B cell (primary cell): Measurements from ENCODE around the gene TSPAN10. TPM values are rescaled to one million over a fixed set of nuclear protein-coding genes. Genes with fewer than 3 reads are reported as not detected.

Experiments
- ATAC-seq: fragments of 200-7000 bp; cut with Tn5 transposase; one replicate; pipeline ENCODE4 v1.10.0; 2021; ENCODE audit warnings: low read depth, mild to moderate bottlenecking, moderate number of reproducible peaks, moderate library complexity
- CTCF ChIA-PET: fragments of 350-600 bp; sonication (Branson Sonifier 250); formaldehyde crosslinking; loops from one replicate; lab custom pipeline; 2021; ENCODE audit warnings: antibody characterized with exemption, inconsistent platforms; lab: Charles Lee
- POLR2A ChIA-PET: fragments of 350-600 bp; sonication (Branson Sonifier 250); formaldehyde crosslinking; loops from one replicate; lab custom pipeline; 2021; ENCODE audit warnings: antibody characterized with exemption; lab: Charles Lee
- DNase-seq: peaks from one replicate; pipeline ENCODE4 v3.0.0; 2013
- H2AFZ ChIP-seq: 2 replicates; pipeline ENCODE4 v1.6.1; 2012; ENCODE audit warnings: mild to moderate bottlenecking, low read depth, low read length; ENCODE audit not compliant: insufficient read depth, poor library complexity, severe bottlenecking
- H3K27ac ChIP-seq, 2 donors: 1 replicate in 1 of 2; 2 replicates in 1 of 2; pipeline ENCODE4 v1.5.1; 2012 to 2013; ENCODE audit warnings: low read length in 2 of 2, mild to moderate bottlenecking in 2 of 2, moderate library complexity in 1 of 2
- H3K27me3 ChIP-seq, 4 experiments: fragments of 200-600 bp in 1 of 4; sonication (generic) in 1 of 4; replicated peaks in 1 of 4; 1 replicate in 2 of 4; 2 replicates in 2 of 4; pipeline versions ENCODE4 v1.6.1 to v1.7.0; 2013 to 2016; ENCODE audit warnings: low read length in 3 of 4, mild to moderate bottlenecking in 2 of 4, mixed read lengths in 1 of 4, moderate library complexity in 1 of 4; ENCODE audit not compliant: insufficient read depth in 4 of 4, control insufficient read depth in 3 of 4; ENCODE audit errors: control extremely low read depth in 1 of 4
- H3K36me3 ChIP-seq, 2 experiments: replicated peaks in 1 of 2; 1 replicate in 1 of 2; 2 replicates in 1 of 2; pipeline versions ENCODE4 v1.6.1 to v1.7.1; 2013; ENCODE audit warnings: low read length in 1 of 2; ENCODE audit not compliant: insufficient read depth in 2 of 2, control insufficient read depth in 1 of 2; ENCODE audit errors: control extremely low read depth in 1 of 2, extremely low read depth in 1 of 2
- H3K4me1 ChIP-seq, 2 donors: fragments of 200-600 bp in 1 of 2; sonication (generic) in 1 of 2; 1 replicate in 1 of 2; 2 replicates in 1 of 2; pipeline versions ENCODE4 v1.5.1 to v1.6.1; 2013 to 2017; ENCODE audit warnings: low read length in 2 of 2; ENCODE audit not compliant: control insufficient read depth in 2 of 2, insufficient read depth in 2 of 2
- H3K4me2 ChIP-seq: replicated peaks from 2 replicates; pipeline ENCODE3; 2012; ENCODE audit warnings: mild to moderate bottlenecking, low read depth, low read length; ENCODE audit not compliant: poor library complexity, severe bottlenecking
- H3K4me3 ChIP-seq, 5 experiments: fragments of 200-600 bp in 1 of 5; sonication (generic) in 1 of 5; 1 replicate in 3 of 5; 2 replicates in 2 of 5; pipeline versions ENCODE4 v1.5.1 to v1.7.0; 2011 to 2016; ENCODE audit warnings: low read length in 4 of 5, mild to moderate bottlenecking in 4 of 5, low read depth in 2 of 5, control low read depth in 1 of 5, moderate library complexity in 1 of 5; ENCODE audit not compliant: insufficient read depth in 1 of 5; ENCODE audit errors: control extremely low read depth in 1 of 5, extremely low read depth in 1 of 5
- H3K79me2 ChIP-seq: fragments of 200-600 bp; sonication (generic); one replicate; pipeline ENCODE4 v1.6.0; 2016; ENCODE audit warnings: low read length; ENCODE audit not compliant: control insufficient read depth, insufficient read depth
- H3K9ac ChIP-seq: fragments of 200-600 bp; sonication (generic); 2 replicates; pipeline ENCODE4 v1.6.1; 2017; ENCODE audit warnings: mild to moderate bottlenecking, low read length, moderate library complexity
- H3K9me3 ChIP-seq, 3 donors: one replicate each; pipeline versions ENCODE4 v1.6.1 to v1.7.1; 2013; ENCODE audit warnings: low read length in 2 of 3; ENCODE audit not compliant: control insufficient read depth in 2 of 3, insufficient read depth in 1 of 3; ENCODE audit errors: control extremely low read depth in 1 of 3
- H4K20me1 ChIP-seq: 2 replicates; pipeline ENCODE4 v1.6.0; 2012; ENCODE audit warnings: mild to moderate bottlenecking, low read length; ENCODE audit not compliant: insufficient read depth, control insufficient read depth, poor library complexity, severe bottlenecking
- H3K27ac Mint-ChIP-seq: one replicate; pipeline ENCODE4 v1.8.0; 2021; ENCODE audit warnings: mixed read lengths
- H3K27me3 Mint-ChIP-seq: one replicate; pipeline ENCODE4 v1.8.0; 2021; ENCODE audit warnings: mixed read lengths
- H3K4me1 Mint-ChIP-seq: one replicate; pipeline ENCODE4 v1.8.0; 2021; ENCODE audit warnings: mixed read lengths
- H3K4me3 Mint-ChIP-seq: one replicate; pipeline ENCODE4 v1.8.0; 2021; ENCODE audit warnings: mixed read lengths
- H3K9me3 Mint-ChIP-seq: one replicate; pipeline ENCODE4 v1.8.0; 2022; ENCODE audit warnings: mixed read lengths; ENCODE audit not compliant: insufficient read depth
- EZH2 ChIP-seq: IDR thresholded peaks from 2 replicates; pipeline ENCODE4 v1.6.1; 2012; ENCODE audit warnings: borderline replicate concordance, low read depth, mild to moderate bottlenecking, moderate library complexity, low read length; ENCODE audit not compliant: insufficient read depth, poor library complexity, severe bottlenecking
- WGBS: methylation state at CpG from one replicate; pipeline ENCODE4 v1.1.5; 2013; ENCODE audit warnings: missing lambda C conversion rate; ENCODE audit not compliant: insufficient coverage; 5-methylcytosine and 5-hydroxymethylcytosine counted together
- intact Hi-C: fragments of 100-400 bp; cut with micrococcal nuclease; formaldehyde crosslinking; loops from one replicate; pipeline ENCODE4 v1.10.0; 2022
- polyA plus RNA-seq: library from polyadenylated mRNA; depleted of rRNA; stranded (reverse); fragments of >200 nt; gene quantifications from 2 replicates; pipeline ENCODE4 v1.2.3, GENCODE V29; 2012
- total RNA-seq, 2 donors: library from RNA; stranded (reverse); fragments of 120-200 nt in 1 of 2; gene quantifications; 1 replicate in 1 of 2; 2 replicates in 1 of 2; pipeline versions ENCODE4 v1.2.3 to v1.2.4, GENCODE V29; 2013 to 2022
- TF ChIP-seq, protein P1 (sequence below): fragments of 200-600 bp; IDR thresholded peaks from one replicate; pipeline ENCODE4 v1.8.0; 2022; ENCODE audit warnings: antibody characterized with exemption, mild to moderate bottlenecking

The TSPAN10 gene
- total and polyA plus RNA-seq, 2 donors (not counting 1 experiment from before 2014, with no cell fraction given) = 0.34 to 1.1 TPM

DNA sequence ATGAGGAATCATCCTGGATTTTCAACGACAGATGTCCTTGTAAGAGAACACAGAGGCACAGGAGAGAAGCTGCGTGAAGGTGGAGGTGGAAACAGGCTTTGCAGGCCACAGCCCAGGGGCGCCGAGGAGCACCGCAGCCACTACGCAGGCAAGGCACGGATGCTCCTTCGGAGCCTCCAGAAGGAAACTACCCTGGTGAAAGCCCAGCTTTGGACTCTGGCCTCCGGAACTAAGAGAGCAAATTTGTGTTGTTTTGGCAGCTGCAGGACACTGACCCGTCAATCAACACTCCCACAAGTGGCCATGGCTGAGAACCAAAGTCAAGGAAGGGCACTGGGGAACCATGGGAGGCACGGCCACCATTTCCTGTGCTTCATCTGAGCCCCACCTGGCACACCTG is 43.2 kb downstream of the TSPAN10 start:
- no peak overlapping the region for H3K4me2 ChIP-seq
- TF ChIP-seq, protein P1, sequence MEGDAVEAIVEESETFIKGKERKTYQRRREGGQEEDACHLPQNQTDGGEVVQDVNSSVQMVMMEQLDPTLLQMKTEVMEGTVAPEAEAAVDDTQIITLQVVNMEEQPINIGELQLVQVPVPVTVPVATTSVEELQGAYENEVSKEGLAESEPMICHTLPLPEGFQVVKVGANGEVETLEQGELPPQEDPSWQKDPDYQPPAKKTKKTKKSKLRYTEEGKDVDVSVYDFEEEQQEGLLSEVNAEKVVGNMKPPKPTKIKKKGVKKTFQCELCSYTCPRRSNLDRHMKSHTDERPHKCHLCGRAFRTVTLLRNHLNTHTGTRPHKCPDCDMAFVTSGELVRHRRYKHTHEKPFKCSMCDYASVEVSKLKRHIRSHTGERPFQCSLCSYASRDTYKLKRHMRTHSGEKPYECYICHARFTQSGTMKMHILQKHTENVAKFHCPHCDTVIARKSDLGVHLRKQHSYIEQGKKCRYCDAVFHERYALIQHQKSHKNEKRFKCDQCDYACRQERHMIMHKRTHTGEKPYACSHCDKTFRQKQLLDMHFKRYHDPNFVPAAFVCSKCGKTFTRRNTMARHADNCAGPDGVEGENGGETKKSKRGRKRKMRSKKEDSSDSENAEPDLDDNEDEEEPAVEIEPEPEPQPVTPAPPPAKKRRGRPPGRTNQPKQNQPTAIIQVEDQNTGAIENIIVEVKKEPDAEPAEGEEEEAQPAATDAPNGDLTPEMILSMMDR = no peak
- TF ChIP-seq EZH2 = no peak
- ChIA-PET CTCF (no interaction called here), POLR2A (no interaction called here)
- Mint-ChIP-seq H3K27ac (no peak overlapping the region), H3K4me3 (no peak overlapping the region), H3K9me3 (no peaks in the 10 kb centered on the region), H3K27me3 (no peaks in the 10 kb centered on the region), H3K4me1 (peaks cover 24% of the 10 kb centered on the region)
- H3K4me1 ChIP-seq = peaks cover 16 to 19% of the 10 kb centered on the region in 2 donors
- H2AFZ ChIP-seq = no peak overlapping the region
- intact Hi-C loops = no loop called here
- no peak overlapping the region for H3K27ac ChIP-seq
- ATAC-seq (no peak), DNase-seq (no peak)
- peaks cover 11% of the 10 kb centered on the region for H4K20me1 ChIP-seq
- no peaks in the 10 kb centered on the region for H3K9me3 ChIP-seq
- no peak overlapping the region for H3K9ac ChIP-seq
- H3K4me3 ChIP-seq = no peak overlapping the region
- peaks cover 0 to 2% of the 10 kb centered on the region in 2 experiments for H3K36me3 ChIP-seq
- peaks cover 42% of the 10 kb centered on the region for H3K79me2 ChIP-seq
- H3K27me3 ChIP-seq = no peaks in the 10 kb centered on the region
- 95% methylated on average over 11 of the region's 11 CpGs for WGBS

DNA sequence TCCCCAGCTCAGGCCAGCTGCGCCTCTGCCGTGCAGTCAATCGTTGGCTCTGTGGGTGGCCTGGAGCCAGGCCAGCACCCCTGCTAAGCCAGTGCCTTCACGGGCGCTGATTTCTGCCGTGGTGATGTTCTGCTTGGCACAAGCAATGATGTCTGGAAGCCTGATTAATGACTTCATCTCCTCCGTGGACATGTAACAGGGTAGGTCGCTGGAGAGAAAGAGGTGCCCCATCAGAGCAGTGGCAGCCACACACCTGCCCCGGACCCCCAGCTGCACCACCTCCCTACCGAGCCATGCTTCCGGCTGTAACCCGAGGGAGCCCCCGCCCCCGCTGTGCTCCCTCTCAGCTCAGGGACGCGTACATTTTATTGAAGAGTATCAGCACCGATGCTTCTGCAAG is 44.7 kb downstream of the TSPAN10 start:
- ATAC-seq (no peak), DNase-seq (no peak)
- Histone ChIP-seq H3K9me3 (no peaks in the 10 kb centered on the region), H3K4me1 (peaks cover 22 to 25% of the 10 kb centered on the region in 2 donors), H4K20me1 (peaks cover 26% of the 10 kb centered on the region), H3K27ac (no peak overlapping the region), H3K4me3 (no peak overlapping the region), H3K27me3 (no peaks in the 10 kb centered on the region), H3K79me2 (peaks cover 57% of the 10 kb centered on the region), H2AFZ (no peak overlapping the region), H3K4me2 (no peak overlapping the region), H3K9ac (no peak overlapping the region), H3K36me3 (peaks cover 0 to 7% of the 10 kb centered on the region in 2 experiments)
- ChIA-PET POLR2A (no interaction called here), CTCF (no interaction called here)
- intact Hi-C loops = loop anchor here (2.0 kb wide), 1 partner anchor 31 kb away; the partner anchor contains the start of gene SLC25A10
- TF ChIP-seq, protein P1 = no peak
- WGBS = over 99% methylated on average over 17 of the region's 17 CpGs
- Mint-ChIP-seq H3K4me1 (peaks cover 29% of the 10 kb centered on the region), H3K27ac (peak overlapping the region; percentile 32), H3K27me3 (no peaks in the 10 kb centered on the region), H3K4me3 (peak overlapping the region; percentile 7), H3K9me3 (no peaks in the 10 kb centered on the region)
